GM18951 (cell line): Measurements from ENCODE around the gene AACS.

ENCODE experiments used
- POLR2A ChIP-seq: IDR thresholded peaks from 4 replicates; pipeline ENCODE4 v1.6.1; 2011; ENCODE audit warnings: mild to moderate bottlenecking; ENCODE audit not compliant: insufficient read length, insufficient read depth; ENCODE audit errors: extremely low read depth
- in situ Hi-C: fragments of 300-500 bp; cut with MboI; formaldehyde crosslinking; loops from one replicate; pipeline ENCODE4 v1.12.0; 2022; ENCODE audit warnings: low sequenced_read_pairs, mixed read lengths, inconsistent platforms; ENCODE audit not compliant: unreplicated experiment

Gene AACS

DNA sequence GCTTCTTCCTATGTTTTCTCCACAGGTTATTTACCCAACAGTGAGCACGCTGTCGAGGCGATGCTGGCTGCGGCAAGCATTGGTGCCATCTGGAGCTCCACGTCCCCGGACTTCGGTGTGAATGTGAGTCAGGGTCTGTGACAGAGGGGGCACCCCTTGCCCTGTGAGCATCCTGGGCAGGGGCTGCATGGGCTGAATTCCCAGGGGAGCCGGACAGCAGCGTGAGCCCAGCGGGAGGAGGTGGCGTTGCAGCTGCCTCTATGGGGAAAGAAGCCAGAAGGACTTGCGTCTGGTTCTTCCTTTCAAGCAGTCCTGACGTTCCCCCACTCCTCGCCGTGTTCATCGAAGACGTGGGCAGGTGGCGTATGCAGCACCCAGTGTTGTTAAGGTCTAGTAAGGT, 26.2 kb downstream of the AACS start:
- no peak for TF ChIP-seq POLR2A
- in situ Hi-C loops: no loop called here

DNA sequence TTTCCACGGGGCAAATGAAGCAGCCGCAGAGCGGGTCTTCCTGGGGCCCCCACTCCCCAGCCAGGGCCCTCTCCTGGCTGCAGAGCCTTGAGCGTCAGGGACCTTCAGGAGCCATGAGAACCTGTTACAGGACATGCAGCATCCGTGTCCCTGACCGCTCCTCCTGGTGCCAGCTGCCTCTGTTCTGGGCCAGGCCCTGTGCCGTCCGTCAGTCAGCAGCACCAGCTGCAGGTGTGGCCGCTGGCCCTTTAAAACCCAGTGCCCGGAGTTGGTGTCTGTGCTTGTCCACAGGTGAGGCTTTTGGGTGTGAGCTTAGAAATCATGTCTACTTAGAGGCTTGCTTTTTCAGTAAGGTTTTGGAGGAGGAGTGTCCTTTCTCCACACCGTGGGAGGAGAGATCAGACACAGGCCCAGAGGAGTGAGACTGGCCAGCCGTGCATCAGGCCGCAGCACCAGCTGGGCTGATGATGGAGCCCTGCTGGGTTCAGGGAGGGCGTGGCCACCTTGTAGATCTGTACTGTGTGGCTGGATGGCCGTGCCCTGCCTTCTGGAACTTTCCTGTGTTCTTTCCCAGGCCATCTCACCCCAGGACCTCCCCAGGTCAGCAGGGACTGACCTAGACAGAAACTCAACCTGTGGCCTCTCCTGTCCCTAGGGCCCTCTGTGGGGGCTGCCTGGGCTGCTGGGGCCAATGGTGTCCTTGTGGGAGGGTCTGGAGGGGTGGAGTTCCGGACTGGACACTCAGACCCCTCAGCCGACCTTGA, 27.1 kb downstream of the AACS start:
- TF ChIP-seq POLR2A: no peak
- in situ Hi-C loops: no loop called here

DNA sequence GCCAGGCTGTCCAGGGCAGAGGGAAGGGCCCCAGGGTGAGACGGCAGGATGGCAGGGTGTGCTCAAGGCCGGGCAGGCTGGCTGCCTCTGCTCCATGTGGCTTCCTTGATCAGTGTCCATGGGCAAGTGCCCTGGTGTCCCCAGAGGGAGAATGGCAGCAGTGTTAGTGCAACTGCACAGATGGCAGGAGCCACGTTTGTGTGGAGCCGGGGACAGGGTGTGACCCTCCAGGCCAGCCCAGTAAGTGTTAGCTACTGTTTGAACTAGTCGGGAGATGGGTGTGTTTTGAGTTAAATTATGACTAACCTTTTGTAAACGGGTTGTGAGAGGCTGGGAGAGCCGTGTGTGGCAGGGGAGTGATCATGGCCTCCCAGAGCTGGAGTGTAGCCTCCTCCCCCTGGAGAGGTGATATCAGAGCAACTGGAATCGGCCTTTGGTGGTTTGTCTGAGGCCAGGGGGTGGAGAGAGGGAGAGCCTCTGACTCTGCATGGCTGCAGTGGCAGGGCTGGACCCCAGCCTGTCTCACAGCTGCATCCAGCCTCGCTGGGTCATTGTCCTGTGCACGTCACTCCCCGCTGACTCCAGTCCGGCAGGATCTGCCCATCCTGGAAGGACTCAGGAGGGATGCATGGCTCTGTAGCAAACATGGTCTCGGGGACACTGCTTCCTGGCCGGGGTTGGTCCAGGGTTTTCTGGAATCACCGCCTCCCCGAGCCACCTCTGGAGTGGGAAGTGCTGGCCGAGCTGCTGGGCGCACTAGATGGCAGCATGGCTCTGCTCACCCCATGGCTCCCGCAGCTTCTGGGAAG, 27.8 kb downstream of the AACS start:
- no peak for TF ChIP-seq POLR2A
- in situ Hi-C loops: no loop called here

DNA sequence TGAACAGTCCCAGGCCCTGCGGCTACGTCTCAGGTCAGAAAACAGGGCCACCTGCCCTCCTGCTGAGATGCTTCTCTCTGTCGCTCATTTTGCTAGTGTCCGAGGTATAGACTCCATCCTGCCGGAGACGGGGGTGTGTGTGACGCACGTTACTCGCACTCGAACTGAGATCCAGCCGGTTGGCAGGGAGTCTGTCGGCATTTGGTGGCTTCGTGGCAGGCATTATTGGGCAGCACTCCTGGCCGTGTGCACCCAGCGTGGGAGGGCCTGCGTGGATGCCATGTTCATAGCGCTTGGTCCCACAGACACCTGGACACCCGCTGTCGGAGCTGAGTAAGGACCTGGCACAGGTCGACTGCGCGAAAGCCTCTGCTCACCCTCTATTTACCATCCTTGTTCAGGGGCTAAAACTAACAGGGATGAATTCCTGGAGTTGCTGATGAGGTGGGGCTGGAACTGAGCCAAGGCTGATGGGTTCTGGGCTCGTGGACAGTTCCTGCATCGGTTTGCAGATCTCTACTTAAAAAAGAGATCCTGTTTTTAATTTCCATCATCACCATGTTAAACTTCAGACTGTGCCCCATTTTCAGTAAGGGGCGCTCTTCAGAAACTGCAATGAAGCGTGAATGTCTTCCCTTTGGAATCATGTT, 28.6 kb downstream of the AACS start:
- in situ Hi-C loops: no loop called here
- no peak for TF ChIP-seq POLR2A

DNA sequence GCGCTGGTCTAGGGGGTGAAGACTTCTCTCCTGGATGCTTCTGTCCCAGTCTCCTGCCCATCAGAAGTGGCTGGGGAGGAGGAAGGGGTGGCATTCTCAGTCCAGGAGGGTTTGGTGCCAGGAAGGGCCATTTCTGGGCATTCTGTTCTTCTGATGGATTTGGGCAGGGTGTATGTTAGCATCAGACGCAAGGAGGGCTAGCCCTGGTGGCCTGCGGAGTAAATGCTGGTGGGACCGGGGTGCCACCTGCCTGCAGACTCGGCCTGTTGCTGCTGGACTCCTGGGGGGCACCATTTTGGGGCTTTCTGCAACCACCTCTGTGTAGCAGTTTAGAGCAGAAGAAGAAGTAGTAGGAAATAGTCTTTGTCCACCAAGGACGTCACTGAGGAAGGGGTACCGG, 31.7 kb downstream of the AACS start:
- in situ Hi-C loops: no loop called here
- TF ChIP-seq POLR2A: no peak

DNA sequence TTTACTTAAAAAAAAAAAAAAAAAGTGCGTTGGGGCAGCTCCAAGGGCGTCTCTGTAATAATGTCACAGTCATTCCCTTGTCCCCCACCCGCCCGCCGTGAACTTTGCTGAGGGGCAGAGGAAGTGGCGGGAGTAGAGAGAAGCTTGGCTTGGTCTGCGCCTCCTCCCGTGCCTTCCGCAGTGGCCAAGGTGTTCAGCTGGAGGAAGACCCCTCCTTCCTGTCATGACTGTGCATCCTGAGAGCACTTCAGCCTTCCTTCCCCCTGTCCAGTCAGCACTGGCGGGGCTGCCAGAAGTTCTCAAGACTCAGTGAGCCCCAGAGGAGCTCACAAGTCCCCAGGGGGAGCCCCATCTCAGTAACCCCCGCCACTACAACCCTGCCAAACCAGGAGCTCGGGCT, 32.2 kb downstream of the AACS start:
- in situ Hi-C loops: no loop called here
- TF ChIP-seq POLR2A: no peak

DNA sequence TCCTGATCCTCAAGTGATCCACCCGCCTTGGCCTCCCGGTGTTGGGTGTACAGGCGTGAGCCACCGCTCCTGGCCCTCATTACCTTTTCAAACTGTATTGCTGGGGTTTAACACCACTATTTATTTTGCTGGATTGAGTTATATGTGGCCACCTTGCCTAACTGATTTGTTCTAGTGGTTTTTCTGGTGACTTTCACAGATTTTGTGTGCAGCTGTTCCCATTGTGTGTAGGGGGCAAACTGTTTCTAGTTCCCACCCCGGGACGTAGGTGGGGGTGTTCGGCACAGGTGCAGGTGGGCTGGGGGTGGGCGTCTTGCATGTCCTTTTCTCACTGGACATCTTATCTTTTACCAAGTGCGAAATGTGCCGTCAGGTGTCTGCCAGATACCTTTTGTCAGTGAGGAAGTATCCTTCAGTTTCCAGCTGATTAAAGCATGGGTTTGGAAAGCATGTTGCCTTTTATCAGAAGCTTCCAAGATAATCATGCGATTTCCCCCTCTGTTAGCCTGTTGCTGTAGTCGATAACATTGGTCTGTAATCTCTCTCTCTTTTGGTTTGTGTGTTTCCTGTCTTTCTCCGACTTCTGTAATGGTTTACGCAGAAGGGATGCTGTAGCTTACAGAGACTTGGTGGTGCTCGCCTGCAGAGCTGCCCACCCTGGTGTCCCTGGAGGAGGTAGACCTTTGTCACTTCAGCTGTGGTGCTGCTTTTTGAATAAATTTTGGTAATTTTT, 33.6 kb downstream of the AACS start:
- no peak for TF ChIP-seq POLR2A
- in situ Hi-C loops: no loop called here

DNA sequence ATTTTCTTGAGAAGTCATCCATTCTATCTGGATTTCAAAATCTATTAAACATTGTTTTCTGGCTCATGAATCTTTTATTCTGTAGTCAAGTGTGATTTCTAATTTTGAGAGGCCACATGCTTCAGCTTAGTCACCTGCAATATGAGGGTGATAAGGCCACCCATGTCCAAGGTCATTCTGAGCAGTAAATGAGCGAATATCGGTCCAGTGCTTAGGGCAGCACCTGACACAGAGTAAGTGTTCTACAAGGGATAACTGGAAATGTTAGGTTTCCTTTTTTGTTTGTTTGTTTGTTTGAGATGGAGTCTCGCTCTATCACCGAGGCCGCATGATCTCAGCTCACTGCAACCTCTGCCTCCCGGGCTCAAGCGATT, 34.2 kb downstream of the AACS start:
- TF ChIP-seq POLR2A: no peak
- in situ Hi-C loops: no loop called here

DNA sequence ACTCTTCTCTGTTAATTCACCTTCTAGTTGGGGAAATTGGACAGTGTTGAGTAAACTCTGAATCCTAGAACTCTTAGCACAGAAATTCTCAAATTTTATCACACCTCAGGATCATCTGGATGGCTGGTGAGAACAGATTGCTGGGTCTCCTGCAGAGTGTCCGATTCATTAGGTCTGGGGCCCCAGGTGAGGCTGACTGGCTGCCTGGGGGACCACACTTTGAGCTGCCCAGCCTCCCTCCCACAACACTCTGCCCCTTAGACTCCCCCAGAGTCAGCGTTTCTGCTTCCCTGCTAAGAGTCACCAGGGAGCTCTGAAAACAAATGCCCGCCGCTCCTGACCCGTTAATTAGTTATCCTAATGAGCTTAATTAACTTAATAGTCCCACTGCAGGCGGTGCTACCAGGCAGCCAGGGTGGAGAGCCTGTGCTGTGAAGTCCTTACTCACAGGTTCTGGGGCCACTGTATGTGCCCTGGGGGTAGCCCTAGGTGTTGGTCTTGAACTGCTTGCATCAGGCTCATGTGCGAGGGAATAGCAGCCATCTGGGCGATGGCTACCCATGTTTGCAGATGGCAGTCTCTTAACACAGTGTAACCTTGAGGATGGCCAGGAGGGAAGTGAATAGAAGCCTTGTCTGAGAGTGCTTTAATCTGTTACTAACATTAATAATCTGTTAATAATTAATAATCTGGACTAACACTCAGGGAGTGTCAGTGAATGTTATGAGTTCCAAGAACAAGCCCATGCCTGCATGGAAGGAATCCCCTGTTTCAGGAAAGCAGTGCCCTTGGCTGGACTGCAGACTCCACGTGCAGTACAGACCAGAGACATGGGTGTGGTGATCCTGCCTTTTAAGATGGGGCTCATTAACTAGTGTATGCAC, 35.6 kb downstream of the AACS start:
- TF ChIP-seq POLR2A: no peak
- in situ Hi-C loops: no loop called here

DNA sequence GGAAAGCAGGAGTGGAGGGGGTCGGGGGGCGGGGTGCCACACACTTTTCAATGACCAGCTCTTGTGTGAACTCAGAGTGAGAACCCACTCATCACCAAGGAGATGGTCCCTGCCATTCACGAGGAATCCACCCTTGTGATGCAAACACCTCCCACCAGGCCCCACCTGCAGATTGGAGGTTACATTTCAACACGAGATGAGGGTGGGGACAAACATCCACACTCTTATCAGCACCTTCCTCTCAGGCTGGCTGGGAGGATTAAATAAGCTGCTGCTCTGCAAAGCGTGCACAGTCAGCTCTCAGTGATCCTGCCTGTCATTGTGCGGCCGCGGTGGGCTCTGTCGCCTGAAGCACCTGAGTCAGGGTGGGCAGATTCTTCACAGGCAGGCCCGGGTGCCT, 39.7 kb downstream of the AACS start:
- in situ Hi-C loops: no loop called here
- TF ChIP-seq POLR2A: no peak

DNA sequence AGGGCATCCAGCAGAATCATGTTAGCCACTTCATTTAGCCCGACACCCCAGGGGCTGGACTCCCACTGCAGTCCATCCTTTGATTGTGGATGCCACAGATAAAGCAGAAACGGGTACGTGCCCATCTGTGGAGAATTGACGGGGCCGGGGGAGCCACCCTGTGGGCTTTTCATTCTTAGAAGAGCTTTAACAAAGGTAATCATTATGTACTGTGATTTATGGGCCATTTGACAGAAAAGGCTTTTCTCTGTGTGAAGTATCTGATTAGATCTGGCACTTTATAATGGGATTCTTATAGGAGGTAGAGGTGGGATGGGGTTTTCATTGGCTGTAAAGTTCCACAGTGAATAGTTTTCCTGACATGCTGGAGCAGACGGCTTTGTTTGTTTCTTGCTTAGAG, 40.4 kb downstream of the AACS start:
- in situ Hi-C loops: no loop called here
- TF ChIP-seq POLR2A: no peak

DNA sequence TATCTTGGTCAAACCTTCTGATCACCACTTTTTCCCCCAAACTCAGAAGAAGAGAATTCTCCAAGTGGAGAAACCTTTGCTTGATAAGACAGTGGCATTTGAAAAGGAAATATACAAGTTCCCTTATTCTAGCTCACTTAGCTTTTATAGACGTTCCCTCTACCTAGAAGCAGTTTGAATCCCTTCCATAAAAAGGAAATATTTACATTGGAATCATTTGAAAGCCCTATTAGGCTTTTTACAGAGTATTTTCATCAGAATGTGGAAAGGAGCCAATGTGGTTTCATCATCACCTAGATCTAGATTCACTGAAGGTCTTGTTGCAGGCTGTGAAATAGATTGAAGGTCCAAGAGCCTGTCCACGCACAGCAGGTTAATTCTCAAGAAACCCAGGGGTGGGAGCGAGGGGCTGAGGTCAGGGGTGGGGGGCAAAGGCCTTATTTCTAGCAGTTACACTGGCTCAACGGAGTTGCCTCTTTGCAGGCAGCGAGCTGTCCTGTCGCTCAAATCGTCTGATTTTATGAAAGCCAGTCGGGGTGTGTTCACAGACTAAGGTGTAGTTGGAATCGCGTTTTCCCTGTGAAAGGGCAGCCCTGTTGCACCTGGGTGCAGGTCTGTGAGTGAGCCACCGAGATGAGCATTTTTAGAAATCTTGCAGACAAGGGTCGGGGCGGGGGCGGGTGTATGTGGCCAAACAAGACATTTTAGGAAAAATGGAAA, 45.6 kb downstream of the AACS start:
- TF ChIP-seq POLR2A: no peak
- in situ Hi-C loops: no loop called here
